Measurements from ENCODE around the gene TUBB. TPM values are rescaled to one million over a fixed set of nuclear protein-coding genes. Genes with fewer than 3 reads are reported as not detected.

TUBB gene
- total and polyA plus RNA-seq, 2 of the 4 experiments (the other 2 are of a cell fraction): 1,401 to 2,004 TPM

- POLR2A ChIA-PET (ENCODE audit: unreplicated experiment): no interaction called here
- peak overlapping the region; percentile 79 for H2AK9ac ChIP-seq (replicated peaks; ENCODE audit: low read depth, low read length, poor library complexity)
- TF ChIP-seq CTCF (conservative IDR thresholded peaks at IDR 0.05; ENCODE audit: low read depth, low read length): no peak
- TF ChIP-seq SMC3 (IDR thresholded peaks at IDR 0.05; ENCODE audit: low read depth, low read length): no peak
- no peak for TF ChIP-seq ELK1 (IDR thresholded peaks at IDR 0.05; ENCODE audit: borderline replicate concordance, low read depth, low read length)
- TF ChIP-seq CHD1 (IDR thresholded peaks at IDR 0.05; ENCODE audit: low read depth, low read length): 0 out of 2 replicates have a peak, but pooled peaks have one; percentile 26
- in situ Hi-C loops (cut with MboI; ENCODE audit: low sequenced_read_pairs) (no loop called here), intact Hi-C loops (cut with micrococcal nuclease) (loop anchor here (1.0 kb wide), 1 partner anchor 26 kb away; no protein-coding TSS in a partner anchor), dilution Hi-C loops (cut with HindIII; ENCODE audit: low sequenced_read_pairs, unreplicated experiment) (no loop called here)
- peaks cover 19% of the 10 kb centered on the region for H3K36me3 ChIP-seq (ENCODE audit: control insufficient read depth, insufficient read depth, low read length)
- H4K20me1 ChIP-seq (ENCODE audit: insufficient read depth, low read length): peaks cover 5% of the 10 kb centered on the region
- peaks cover 15 to 41% of the 10 kb centered on the region in 2 experiments for H3K79me1 ChIP-seq (ENCODE audit: low read depth in 1 of 2, low read length in 2 of 2)
- H3K9ac ChIP-seq (ENCODE audit: low read depth, low read length): peak overlapping the region; percentile 76
- peak overlapping the region; percentile 99 for H2AK5ac ChIP-seq (ENCODE audit: low read depth, low read length)
- peak overlapping the region; percentile 83 for H3K14ac ChIP-seq (replicated peaks; ENCODE audit: low read depth, low read length)
- H3K4me3 ChIP-seq (ENCODE audit: insufficient read depth, low read depth, low read length): peak overlapping the region; percentile 61
- H4K8ac ChIP-seq (ENCODE audit: low read depth in 2 of 2, low read length in 2 of 2): peak overlapping the region; percentile 84 to 96
- ATAC-seq (ENCODE audit: low read depth) (no peak), DNase-seq (no peak)
- H2BK120ac ChIP-seq (ENCODE audit: low read depth, low read length): peak overlapping the region; percentile 50
- peak overlapping the region; percentile 5 for H3K18ac ChIP-seq (ENCODE audit: low read depth, low read length)
- peak overlapping the region; percentile 8; the same call in 1 of the 2 replicates for H2BK20ac ChIP-seq (ENCODE audit: low read depth, low read length)
- H2AFZ ChIP-seq (replicated peaks; ENCODE audit: low read length, poor library complexity): peak overlapping the region; percentile 95
- no TSS peak for BruUV-seq (replicated peaks)
- WGBS, 2 experiments (ENCODE audit: extremely low coverage in 2 of 2, insufficient read length in 1 of 2): no CpG with 5 or more reads among the region's 8 CpGs
- H2BK5ac ChIP-seq (ENCODE audit: low read depth, low read length, poor library complexity, severe bottlenecking): peak overlapping the region; percentile 83
- H3K4ac ChIP-seq (ENCODE audit: low read depth, low read length): peak overlapping the region; percentile 87
- H3K27ac ChIP-seq (ENCODE audit: insufficient read depth, low read length): peak overlapping the region; percentile 78
- CTCF ChIA-PET: no interaction called here
- H4K91ac ChIP-seq (ENCODE audit: insufficient read depth, low read depth, low read length): peak overlapping the region; percentile 97
- H3K27me3 ChIP-seq (ENCODE audit: control insufficient read depth, insufficient read depth, low read length): no peaks in the 10 kb centered on the region
- peaks cover 5% of the 10 kb centered on the region for H3K9me1 ChIP-seq (ENCODE audit: insufficient read depth, low read length)
- H4K5ac ChIP-seq (ENCODE audit: low read depth, low read length): peak overlapping the region; percentile 55
- H3K4me2 ChIP-seq (ENCODE audit: low read depth, low read length): peak overlapping the region; percentile 90
- H2BK15ac ChIP-seq (ENCODE audit: low read depth, low read length): peak overlapping the region; percentile 59
- peaks cover 4% of the 10 kb centered on the region; the same call in 1 of the 2 replicates for H3K4me1 ChIP-seq (ENCODE audit: control insufficient read depth, insufficient read depth, low read length)
- peak overlapping the region; percentile 86 for H3K56ac ChIP-seq (ENCODE audit: extremely low read depth, insufficient read depth, low read length)
- H3K9me3 ChIP-seq (ENCODE audit: control insufficient read depth, insufficient read depth, low read length): no peaks in the 10 kb centered on the region
- H3K23ac ChIP-seq (ENCODE audit: low read depth, low read length): peak overlapping the region; percentile 20; the same call in 1 of the 2 replicates
Observed at GRCh38 chr6:30716879-30717128, 3.3 kb upstream of the TUBB start.
